Mammary epithelial cell (primary cell): ENCODE data around the gene TBXAS1.

Experiments used
- EZH2 ChIP-seq: IDR thresholded peaks from 2 replicates; pipeline ENCODE4 v1.6.1; 2012; ENCODE audit warnings: low read length, inconsistent platforms, borderline replicate concordance
- TF ChIP-seq, protein P1 (sequence below), 2 donors: IDR thresholded peaks in 1 of 2; conservative IDR thresholded peaks in 1 of 2; 2 replicates each; pipeline ENCODE4 v1.5.1; 2011 to 2012; ENCODE audit warnings: inconsistent platforms in 2 of 2, low read length in 2 of 2, mild to moderate bottlenecking in 2 of 2, control low read depth in 1 of 2, low read depth in 1 of 2; ENCODE audit not compliant: insufficient read depth in 1 of 2; ENCODE audit errors: extremely low read depth in 1 of 2

DNA sequence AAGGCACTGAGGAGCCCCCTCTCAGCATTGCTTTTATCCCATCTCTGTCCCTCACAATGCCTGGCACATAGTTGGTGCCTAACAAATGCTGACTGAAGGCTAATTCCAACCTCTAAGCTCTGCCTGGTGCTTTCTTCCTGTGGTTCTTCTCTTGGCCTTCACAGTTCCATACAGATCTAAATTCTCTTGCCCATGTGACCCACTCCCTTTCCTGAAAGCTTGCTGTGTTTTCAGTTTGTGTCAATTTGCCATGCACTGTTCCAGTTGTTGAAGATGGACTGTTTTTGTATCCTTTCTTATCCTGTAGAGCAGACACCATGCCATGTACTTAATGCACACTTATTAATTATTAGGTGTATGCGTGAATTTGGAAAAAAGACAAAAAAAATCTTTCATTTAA lies 9.2 kb downstream of the TBXAS1 start:
- TF ChIP-seq, protein P1, sequence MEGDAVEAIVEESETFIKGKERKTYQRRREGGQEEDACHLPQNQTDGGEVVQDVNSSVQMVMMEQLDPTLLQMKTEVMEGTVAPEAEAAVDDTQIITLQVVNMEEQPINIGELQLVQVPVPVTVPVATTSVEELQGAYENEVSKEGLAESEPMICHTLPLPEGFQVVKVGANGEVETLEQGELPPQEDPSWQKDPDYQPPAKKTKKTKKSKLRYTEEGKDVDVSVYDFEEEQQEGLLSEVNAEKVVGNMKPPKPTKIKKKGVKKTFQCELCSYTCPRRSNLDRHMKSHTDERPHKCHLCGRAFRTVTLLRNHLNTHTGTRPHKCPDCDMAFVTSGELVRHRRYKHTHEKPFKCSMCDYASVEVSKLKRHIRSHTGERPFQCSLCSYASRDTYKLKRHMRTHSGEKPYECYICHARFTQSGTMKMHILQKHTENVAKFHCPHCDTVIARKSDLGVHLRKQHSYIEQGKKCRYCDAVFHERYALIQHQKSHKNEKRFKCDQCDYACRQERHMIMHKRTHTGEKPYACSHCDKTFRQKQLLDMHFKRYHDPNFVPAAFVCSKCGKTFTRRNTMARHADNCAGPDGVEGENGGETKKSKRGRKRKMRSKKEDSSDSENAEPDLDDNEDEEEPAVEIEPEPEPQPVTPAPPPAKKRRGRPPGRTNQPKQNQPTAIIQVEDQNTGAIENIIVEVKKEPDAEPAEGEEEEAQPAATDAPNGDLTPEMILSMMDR (conservative IDR thresholded peaks at IDR 0.05 in 1 of 2, IDR thresholded peaks at IDR 0.05 in 1 of 2; ENCODE audit: extremely low read depth in 1 of 2, insufficient read depth in 1 of 2, low read depth in 1 of 2, low read length in 2 of 2) = no peak
- no peak for TF ChIP-seq EZH2
